Testis (tissue), 3 donors: ENCODE data around the gene THADA. TPM values are rescaled to one million over a fixed set of nuclear protein-coding genes. Genes with fewer than 3 reads are reported as not detected.

Source experiments
- DNase-seq: peaks from one replicate; pipeline ENCODE4 v3.0.0-alpha.2; 2019
- H3K27ac ChIP-seq, 2 donors: fragments of 200-600 bp; sonication (generic); one replicate each; pipeline ENCODE4 v1.5.1; 2019
- H3K27me3 ChIP-seq: fragments of 200-600 bp; sonication (generic); one replicate; pipeline ENCODE4 v1.5.1; 2019
- H3K36me3 ChIP-seq: fragments of 200-600 bp; sonication (generic); one replicate; pipeline ENCODE4 v1.5.1; 2017; ENCODE audit warnings: low read depth; ENCODE audit errors: missing control alignments
- H3K4me1 ChIP-seq: fragments of 200-600 bp; sonication (generic); one replicate; pipeline ENCODE4 v1.5.1; 2019
- H3K4me3 ChIP-seq, 2 donors: fragments of 200-600 bp; sonication (generic); one replicate each; pipeline ENCODE4 v1.5.1; 2017 to 2019
- H3K9me3 ChIP-seq: fragments of 200-600 bp; sonication (generic); one replicate; pipeline ENCODE4 v1.5.1; 2017
- POLR2A ChIP-seq: fragments of 450-650 bp; IDR thresholded peaks from one replicate; pipeline ENCODE4 v1.6.1; 2017; ENCODE audit warnings: antibody characterized with exemption, mild to moderate bottlenecking, moderate library complexity
- WGBS, 2 donors: methylation state at CpG; one replicate each; pipeline ENCODE4 v1.1.5; 2018; 5-methylcytosine and 5-hydroxymethylcytosine counted together
- intact Hi-C: fragments of 100-400 bp; cut with DNase I; formaldehyde crosslinking; loops from one replicate; pipeline ENCODE4 v1.15.1; 2023; ENCODE audit warnings: low total_unique reads
- polyA plus RNA-seq: library from polyadenylated mRNA; stranded (reverse); fragments of 350-450 nt; fragmentation: Illumina TruSeq; extraction: RNeasy Lipid Tissue Mini Kit (QIAGEN cat#74804); gene quantifications from one replicate; pipeline ENCODE4 v1.2.3, GENCODE V29; 2014; ENCODE audit warnings: low read depth, low replicate concordance; ENCODE audit not compliant: insufficient read depth
- total RNA-seq, 2 donors: library from RNA; depleted of rRNA; stranded (reverse); fragments of >200 nt; gene quantifications; one replicate each; pipeline ENCODE4 v1.2.3, GENCODE V29; 2016
- TF ChIP-seq, protein P1 (sequence below), 3 experiments: fragments of 450-650 bp in 2 of 3; fragments of 200-600 bp in 1 of 3; sonication (generic) in 1 of 3; IDR thresholded peaks; one replicate each; pipeline ENCODE4 v1.5.1; 2016 to 2019; ENCODE audit warnings: antibody characterized with exemption in 3 of 3, mild to moderate bottlenecking in 2 of 3, moderate library complexity in 1 of 3

Gene THADA
- total and polyA plus RNA-seq, 3 donors from 2014 or later = 29.5 to 43.9 (median 39.5) TPM

DNA sequence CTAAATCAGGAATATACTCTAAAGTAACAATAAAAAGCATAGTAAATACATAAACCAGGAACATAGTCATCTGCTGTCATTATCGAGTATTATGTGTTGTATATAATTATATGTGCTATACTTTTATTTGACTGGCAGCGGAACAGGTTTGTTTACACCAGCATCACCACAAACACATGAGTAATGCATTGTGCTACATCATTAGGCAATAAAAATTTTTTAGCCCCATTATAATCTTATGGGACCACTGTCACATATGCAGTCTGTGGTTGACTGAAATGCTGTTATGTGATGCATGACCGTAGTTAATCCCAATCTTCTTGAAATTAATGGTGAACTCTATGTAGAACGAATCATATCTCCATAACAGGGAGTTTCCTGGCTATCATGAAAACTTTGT, 232.7 kb downstream of the THADA start:
- DNase-seq = no peak
- TF ChIP-seq, protein P1, sequence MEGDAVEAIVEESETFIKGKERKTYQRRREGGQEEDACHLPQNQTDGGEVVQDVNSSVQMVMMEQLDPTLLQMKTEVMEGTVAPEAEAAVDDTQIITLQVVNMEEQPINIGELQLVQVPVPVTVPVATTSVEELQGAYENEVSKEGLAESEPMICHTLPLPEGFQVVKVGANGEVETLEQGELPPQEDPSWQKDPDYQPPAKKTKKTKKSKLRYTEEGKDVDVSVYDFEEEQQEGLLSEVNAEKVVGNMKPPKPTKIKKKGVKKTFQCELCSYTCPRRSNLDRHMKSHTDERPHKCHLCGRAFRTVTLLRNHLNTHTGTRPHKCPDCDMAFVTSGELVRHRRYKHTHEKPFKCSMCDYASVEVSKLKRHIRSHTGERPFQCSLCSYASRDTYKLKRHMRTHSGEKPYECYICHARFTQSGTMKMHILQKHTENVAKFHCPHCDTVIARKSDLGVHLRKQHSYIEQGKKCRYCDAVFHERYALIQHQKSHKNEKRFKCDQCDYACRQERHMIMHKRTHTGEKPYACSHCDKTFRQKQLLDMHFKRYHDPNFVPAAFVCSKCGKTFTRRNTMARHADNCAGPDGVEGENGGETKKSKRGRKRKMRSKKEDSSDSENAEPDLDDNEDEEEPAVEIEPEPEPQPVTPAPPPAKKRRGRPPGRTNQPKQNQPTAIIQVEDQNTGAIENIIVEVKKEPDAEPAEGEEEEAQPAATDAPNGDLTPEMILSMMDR (IDR thresholded peaks at IDR 0.05) = no peak
- TF ChIP-seq POLR2A = no peak
- H3K27me3 ChIP-seq = no peaks in the 10 kb centered on the region
- H3K36me3 ChIP-seq = no peaks in the 10 kb centered on the region
- H3K27ac ChIP-seq = no peak overlapping the region
- no peak overlapping the region for H3K4me3 ChIP-seq
- 91 to 96% methylated on average over 4 of the region's 4 CpGs for WGBS, 2 donors
- no peaks in the 10 kb centered on the region for H3K9me3 ChIP-seq
- H3K4me1 ChIP-seq = no peaks in the 10 kb centered on the region
- intact Hi-C loops = no loop called here

DNA sequence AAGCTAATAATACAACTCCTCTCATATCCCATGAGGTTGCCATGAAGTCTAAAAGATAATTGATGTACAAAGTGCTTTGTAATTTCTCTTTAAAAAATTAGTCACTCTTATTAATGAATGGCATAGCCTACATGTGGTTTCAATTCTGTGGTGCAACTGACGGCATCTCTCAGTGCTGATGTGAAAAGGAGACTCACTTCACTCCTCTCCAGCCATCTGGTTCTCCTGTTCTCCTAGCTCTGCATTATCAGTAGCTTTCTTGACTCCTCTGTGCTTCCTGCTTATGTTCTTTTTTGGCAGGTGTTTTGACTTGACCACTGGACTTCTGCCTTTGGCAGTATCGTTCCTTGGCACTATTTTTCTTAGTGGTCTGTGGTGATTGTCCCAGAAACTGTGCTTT, 234.6 kb downstream of the THADA start:
- 85% methylated on average over 2 of the region's 2 CpGs for WGBS, 2 donors

DNA sequence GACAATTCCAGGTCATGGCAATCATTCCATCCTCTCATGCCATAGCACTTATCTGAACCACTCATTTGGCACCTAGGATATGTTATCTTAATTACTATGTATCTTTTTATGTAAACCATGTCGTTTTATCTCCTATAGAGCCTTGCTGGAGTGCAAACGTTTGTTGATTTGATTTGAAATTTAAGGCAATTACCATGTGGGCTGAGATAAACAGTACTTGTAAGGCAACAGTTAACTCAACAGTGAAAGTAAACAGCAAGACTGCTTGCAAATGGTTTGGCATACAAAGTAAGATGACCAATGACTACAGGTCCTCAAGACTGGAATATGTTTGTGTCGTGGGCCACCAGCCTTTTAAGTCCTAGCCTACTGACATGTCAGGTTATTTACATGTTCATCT, 235.7 kb downstream of the THADA start:
- 62 to 74% methylated on average over 3 of the region's 3 CpGs for WGBS, 2 donors
- DNase-seq = no peak
- no peak for TF ChIP-seq POLR2A
- TF ChIP-seq, protein P1 (IDR thresholded peaks at IDR 0.05) = no peak
- no peak overlapping the region for H3K4me3 ChIP-seq
- no peaks in the 10 kb centered on the region for H3K27me3 ChIP-seq
- H3K9me3 ChIP-seq = no peaks in the 10 kb centered on the region
- no peak overlapping the region for H3K27ac ChIP-seq
- H3K36me3 ChIP-seq = no peaks in the 10 kb centered on the region
- no peaks in the 10 kb centered on the region for H3K4me1 ChIP-seq
- intact Hi-C loops = no loop called here

More for the DNA sequence above, 234.6 kb downstream of the THADA start:
- Histone ChIP-seq H3K27me3 (no peaks in the 10 kb centered on the region), H3K9me3 (no peaks in the 10 kb centered on the region), H3K36me3 (no peaks in the 10 kb centered on the region), H3K4me1 (no peaks in the 10 kb centered on the region), H3K4me3 (no peak overlapping the region), H3K27ac (no peak overlapping the region)
- intact Hi-C loops = no loop called here
- TF ChIP-seq, protein P1 (IDR thresholded peaks at IDR 0.05) = no peak
- no peak for TF ChIP-seq POLR2A
- DNase-seq = no peak

DNA sequence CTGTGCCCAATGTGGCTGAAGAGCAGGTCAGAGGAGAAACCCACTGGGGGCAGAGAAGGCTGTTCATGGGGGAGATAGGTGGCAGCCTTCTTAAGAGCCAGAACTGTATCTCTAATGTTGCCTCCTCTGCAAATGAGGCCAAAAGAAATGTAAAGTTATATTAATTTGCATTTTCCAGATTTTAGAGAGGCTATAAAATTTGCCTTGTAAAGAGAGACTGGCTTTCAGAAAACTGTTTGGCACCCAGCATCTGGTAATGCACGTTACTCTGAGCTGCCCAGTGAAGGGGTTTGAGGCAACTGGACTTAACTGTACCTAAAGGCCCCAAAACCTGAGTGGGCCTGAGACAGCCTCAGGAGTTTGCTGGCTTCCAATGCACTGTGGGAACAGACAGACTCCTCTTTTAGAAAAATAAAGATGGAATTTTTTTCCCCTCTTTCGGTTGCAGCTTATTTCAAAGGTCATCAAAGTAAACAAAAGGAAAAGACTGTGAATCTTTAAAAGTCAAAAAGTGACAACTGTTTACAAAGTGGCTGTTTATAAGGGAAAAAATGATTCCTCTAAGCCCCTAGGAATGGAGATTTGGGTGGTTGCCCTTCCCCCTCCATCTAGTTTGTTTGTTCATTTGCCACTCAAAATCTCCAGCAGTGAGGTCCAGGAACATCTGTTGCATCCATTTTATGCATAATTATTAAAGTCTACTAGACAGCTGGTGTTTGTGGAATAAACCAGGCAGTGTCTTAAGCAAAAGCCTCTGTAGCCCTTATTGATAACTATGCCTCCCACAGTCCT, 237.2 kb downstream of the THADA start:
- WGBS, 2 donors = 67 to 72% methylated on average over 2 of the region's 2 CpGs
- TF ChIP-seq POLR2A = no peak
- TF ChIP-seq, protein P1 (IDR thresholded peaks at IDR 0.05) = no peak
- no peaks in the 10 kb centered on the region for H3K36me3 ChIP-seq
- DNase-seq = no peak
- no peaks in the 10 kb centered on the region for H3K27me3 ChIP-seq
- intact Hi-C loops = no loop called here
- H3K27ac ChIP-seq = no peak overlapping the region
- H3K4me1 ChIP-seq = no peaks in the 10 kb centered on the region
- no peaks in the 10 kb centered on the region for H3K9me3 ChIP-seq
- H3K4me3 ChIP-seq = no peak overlapping the region

DNA sequence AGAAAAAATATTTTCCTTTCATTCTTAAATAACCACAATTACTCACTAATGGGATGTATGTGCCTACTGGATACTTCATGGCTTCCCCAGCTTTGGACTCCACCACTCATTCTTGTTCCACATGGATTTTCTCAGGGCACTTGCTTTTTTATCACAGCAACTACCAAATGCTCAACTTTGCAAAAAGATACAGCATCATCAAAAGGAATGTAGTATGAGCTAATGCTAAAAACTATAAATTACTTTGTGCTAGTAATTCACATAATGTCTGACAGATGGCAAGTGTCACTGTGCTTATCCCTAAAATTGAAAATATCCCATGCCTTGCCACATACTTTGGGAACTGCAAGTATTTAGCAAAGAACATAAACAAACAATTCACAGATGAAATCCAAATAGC, 239.1 kb downstream of the THADA start:
- no peaks in the 10 kb centered on the region for H3K4me1 ChIP-seq
- TF ChIP-seq, protein P1 (IDR thresholded peaks at IDR 0.05) = no peak
- no peak overlapping the region for H3K4me3 ChIP-seq
- H3K36me3 ChIP-seq = no peaks in the 10 kb centered on the region
- no peaks in the 10 kb centered on the region for H3K9me3 ChIP-seq
- intact Hi-C loops = no loop called here
- no peaks in the 10 kb centered on the region for H3K27me3 ChIP-seq
- no peak for DNase-seq
- no peak overlapping the region for H3K27ac ChIP-seq
